Activated CD8-positive, alpha-beta T cell treated with anti-CD3 and anti-CD28 coated beads, Interleukin-2, amount 10 ng/mL, durations not matched to agents 7 days and 5 days (primary cell): Measurements from ENCODE around the gene PHF19. TPM values are rescaled to one million over a fixed set of nuclear protein-coding genes. Genes with fewer than 3 reads are reported as not detected.

Experiments used
- ATAC-seq: fragments of 150-1000 bp; cut with Tn5 transposase; one replicate; pipeline ENCODE4 v1.10.0; 2021; ENCODE audit warnings: moderate library complexity
- CTCF ChIA-PET: fragments of 350-600 bp; sonication (Branson Sonifier 250); formaldehyde crosslinking; loops from one replicate; lab custom pipeline; 2021; ENCODE audit warnings: antibody characterized with exemption; lab: Charles Lee
- POLR2A ChIA-PET: fragments of 350-600 bp; sonication (Branson Sonifier 250); formaldehyde crosslinking; loops from one replicate; lab custom pipeline; 2021; ENCODE audit warnings: antibody characterized with exemption; lab: Charles Lee
- DNase-seq: peaks from one replicate; pipeline ENCODE4 v3.0.0-alpha.2; 2020
- H3K27ac Mint-ChIP-seq: one replicate; pipeline ENCODE4 v1.8.0; 2021; ENCODE audit warnings: mild to moderate bottlenecking, mixed read lengths
- H3K27me3 Mint-ChIP-seq: one replicate; pipeline ENCODE4 v1.8.0; 2021; ENCODE audit warnings: low read depth, mixed read lengths
- H3K36me3 Mint-ChIP-seq: one replicate; pipeline ENCODE4 v1.8.0; 2021; ENCODE audit warnings: low read depth, mixed read lengths
- H3K4me1 Mint-ChIP-seq: one replicate; pipeline ENCODE4 v1.8.0; 2021; ENCODE audit warnings: low read depth, mixed read lengths
- H3K4me3 Mint-ChIP-seq: one replicate; pipeline ENCODE4 v1.8.0; 2021; ENCODE audit warnings: mild to moderate bottlenecking, mixed read lengths
- H3K9me3 Mint-ChIP-seq: one replicate; pipeline ENCODE4 v1.8.0; 2022; ENCODE audit warnings: mixed read lengths; ENCODE audit not compliant: insufficient read depth
- total RNA-seq, 2 experiments: library from RNA; stranded (reverse); gene quantifications; one replicate each; pipeline ENCODE4 v1.2.3, GENCODE V29; 2021

PHF19 gene
- total RNA-seq, 2 experiments from 2014 or later = 273 to 290 TPM

GRCh38 chr9:120901755-120902568, 25.0 kb upstream of the PHF19 start:
- Mint-ChIP-seq H3K27ac (peak overlapping the region; percentile 88), H3K4me1 (peaks cover 91% of the 10 kb centered on the region), H3K4me3 (no peak overlapping the region), H3K36me3 (peaks cover 81% of the 10 kb centered on the region), H3K9me3 (no peaks in the 10 kb centered on the region), H3K27me3 (no peaks in the 10 kb centered on the region)
- CTCF ChIA-PET = interaction anchor here (0.9 to 4.3 kb wide), 9 partner anchors 9 to 79 kb away, joined by 3 to 28 read pairs (median 6); no protein-coding TSS in a partner anchor
- POLR2A ChIA-PET = interaction anchor here (0.9 to 6.1 kb wide), 11 partner anchors 10 to 220 kb away, joined by 3 to 72 read pairs (median 5); partner anchors contain the start of genes PHF19 and TRAF1
- DNase-seq (no peak), ATAC-seq (no peak)

- Mint-ChIP-seq H3K27me3 (no peaks in the 10 kb centered on the region), H3K4me1 (peaks cover 88% of the 10 kb centered on the region), H3K27ac (peak overlapping the region; percentile 77), H3K36me3 (peaks cover 74% of the 10 kb centered on the region), H3K4me3 (no peak overlapping the region), H3K9me3 (no peaks in the 10 kb centered on the region)
- no peak for ATAC-seq
- POLR2A ChIA-PET = interaction anchor here (0.9 to 6.1 kb wide), 4 partner anchors 9 to 38 kb away, joined by 3 to 72 read pairs (median 28); partner anchors contain the start of gene TRAF1
- DNase-seq = no peak
- CTCF ChIA-PET = no interaction called here
These were observed 23.8 kb upstream of the PHF19 start for GRCh38 chr9:120900824-120901223.

- H3K4me1 Mint-ChIP-seq = peaks cover 87% of the 10 kb centered on the region
- CTCF ChIA-PET = interaction anchor here (1.0 kb wide), 1 partner anchor 37 kb away, joined by 4 read pairs; no protein-coding TSS in a partner anchor
- H3K36me3 Mint-ChIP-seq = peaks cover 62% of the 10 kb centered on the region
- H3K9me3 Mint-ChIP-seq = no peaks in the 10 kb centered on the region
- POLR2A ChIA-PET = interaction anchor here (1.1 to 1.7 kb wide), 3 partner anchors 9 to 32 kb away, joined by 3 to 9 read pairs (median 4); no protein-coding TSS in a partner anchor
- DNase-seq (no peak), ATAC-seq (no peak)
- no peak overlapping the region for H3K4me3 Mint-ChIP-seq
- no peaks in the 10 kb centered on the region for H3K27me3 Mint-ChIP-seq
- H3K27ac Mint-ChIP-seq = peak overlapping the region; percentile 77
These were observed 22.6 kb upstream of the PHF19 start for GRCh38 chr9:120899490-120900068.

- no peak for DNase-seq
- CTCF ChIA-PET = interaction anchor here (1.0 kb wide), 1 partner anchor 38 kb away, joined by 4 read pairs; no protein-coding TSS in a partner anchor
- Mint-ChIP-seq H3K4me1 (peaks cover 84% of the 10 kb centered on the region), H3K36me3 (peaks cover 54% of the 10 kb centered on the region), H3K9me3 (no peaks in the 10 kb centered on the region), H3K4me3 (no peak overlapping the region), H3K27me3 (no peaks in the 10 kb centered on the region), H3K27ac (peak overlapping the region; percentile 55)
- ATAC-seq = no peak
- POLR2A ChIA-PET = interaction anchor here (1.7 to 2.6 kb wide), 2 partner anchors 8 to 10 kb away, joined by 7 to 9 read pairs; no protein-coding TSS in a partner anchor
These were observed 21.4 kb upstream of the PHF19 start for GRCh38 chr9:120898396-120898795.

- Mint-ChIP-seq H3K4me3 (no peak overlapping the region), H3K36me3 (peaks cover 36% of the 10 kb centered on the region), H3K4me1 (peaks cover 87% of the 10 kb centered on the region), H3K27ac (peak overlapping the region; percentile 79), H3K9me3 (no peaks in the 10 kb centered on the region), H3K27me3 (no peaks in the 10 kb centered on the region)
- DNase-seq = no peak
- ChIA-PET POLR2A (interaction anchor here (0.9 to 13.1 kb wide), 6 partner anchors 9 to 33 kb away, joined by 3 to 306 read pairs (median 14); partner anchors contain the start of genes PHF19 and TRAF1), CTCF (interaction anchor here (1.1 to 3.0 kb wide), 6 partner anchors 9 to 26 kb away, joined by 3 to 23 read pairs (median 6); partner anchors contain the start of gene PHF19)
- ATAC-seq = no peak
These were observed 19.0 kb upstream of the PHF19 start for GRCh38 chr9:120895951-120896350.

- Mint-ChIP-seq H3K36me3 (peaks cover 30% of the 10 kb centered on the region), H3K27ac (peak overlapping the region; percentile 95), H3K4me3 (no peak overlapping the region), H3K4me1 (peaks cover 87% of the 10 kb centered on the region), H3K9me3 (no peaks in the 10 kb centered on the region), H3K27me3 (no peaks in the 10 kb centered on the region)
- ChIA-PET CTCF (interaction anchor here (0.7 to 5.3 kb wide), 5 partner anchors 10 to 37 kb away, joined by 3 to 54 read pairs (median 7); partner anchors contain the start of gene PHF19), POLR2A (interaction anchor here (0.6 to 13.1 kb wide), 7 partner anchors 9 to 227 kb away, joined by 3 to 306 read pairs (median 72); partner anchors contain the start of genes PHF19 and TRAF1)
- DNase-seq (no peak), ATAC-seq (no peak)
These were observed 17.5 kb upstream of the PHF19 start for GRCh38 chr9:120894321-120895148.

GRCh38 chr9:120893611-120894307, 16.8 kb upstream of the PHF19 start:
- ChIA-PET POLR2A (interaction anchor here (0.8 to 13.1 kb wide), 10 partner anchors 8 to 228 kb away, joined by 3 to 306 read pairs (median 14); partner anchors contain the start of genes PHF19 and TRAF1), CTCF (interaction anchor here (2.0 to 5.3 kb wide), 3 partner anchors 10 to 38 kb away, joined by 9 to 54 read pairs (median 17); no protein-coding TSS in a partner anchor)
- peaks cover 30% of the 10 kb centered on the region for H3K36me3 Mint-ChIP-seq
- peaks cover 90% of the 10 kb centered on the region for H3K4me1 Mint-ChIP-seq
- ATAC-seq (no peak), DNase-seq (no peak)
- no peaks in the 10 kb centered on the region for H3K27me3 Mint-ChIP-seq
- H3K27ac Mint-ChIP-seq = peak overlapping the region; percentile 95
- H3K9me3 Mint-ChIP-seq = no peaks in the 10 kb centered on the region
- H3K4me3 Mint-ChIP-seq = peak overlapping the region; percentile 70

GRCh38 chr9:120892748-120893610, 16.0 kb upstream of the PHF19 start:
- Mint-ChIP-seq H3K4me3 (peak overlapping the region; percentile 70), H3K4me1 (peaks cover 90% of the 10 kb centered on the region), H3K27me3 (no peaks in the 10 kb centered on the region), H3K9me3 (no peaks in the 10 kb centered on the region), H3K36me3 (peaks cover 28% of the 10 kb centered on the region), H3K27ac (peak overlapping the region; percentile 95)
- ChIA-PET CTCF (interaction anchor here (0.7 to 5.3 kb wide), 10 partner anchors 9 to 306 kb away, joined by 3 to 54 read pairs (median 13); no protein-coding TSS in a partner anchor), POLR2A (interaction anchor here (0.6 to 13.1 kb wide), 11 partner anchors 9 to 229 kb away, joined by 3 to 306 read pairs (median 14); partner anchors contain the start of genes FBXW2, PHF19 and TRAF1)
- peak; percentile 80 for DNase-seq
- ATAC-seq = peak; percentile 65

GRCh38 chr9:120891884-120892747, 15.1 kb upstream of the PHF19 start:
- H3K4me1 Mint-ChIP-seq = peaks cover 90% of the 10 kb centered on the region
- H3K36me3 Mint-ChIP-seq = peaks cover 25% of the 10 kb centered on the region
- DNase-seq (peak; percentile 55), ATAC-seq (peak; percentile 27)
- ChIA-PET POLR2A (interaction anchor here (1.0 to 13.1 kb wide), 16 partner anchors 7 to 230 kb away, joined by 4 to 306 read pairs (median 9); partner anchors contain the start of genes PHF19 and TRAF1), CTCF (interaction anchor here (0.7 to 5.3 kb wide), 14 partner anchors 10 to 307 kb away, joined by 3 to 54 read pairs (median 8); no protein-coding TSS in a partner anchor)
- peak overlapping the region; percentile 70 for H3K4me3 Mint-ChIP-seq
- no peaks in the 10 kb centered on the region for H3K9me3 Mint-ChIP-seq
- H3K27ac Mint-ChIP-seq = peak overlapping the region; percentile 95
- no peaks in the 10 kb centered on the region for H3K27me3 Mint-ChIP-seq
